ENCODE results near the gene BMX.

GRCh38 chrX:15451913-15452312, 48.7 kb upstream of the BMX start:
- TF ChIP-seq EZH2 (IDR thresholded peaks at IDR 0.05) (no peak), POLR2AphosphoS5 (IDR thresholded peaks at IDR 0.05; ENCODE audit: borderline replicate concordance, low read depth, low read length) (no peak)
